H1 (cell line): Measurements from ENCODE around the gene PPP2R3B. TPM values are rescaled to one million over a fixed set of nuclear protein-coding genes. Genes with fewer than 3 reads are reported as not detected.

Source experiments
- EP300 ChIP-seq, 2 experiments: IDR thresholded peaks; 1 replicate in 1 of 2; 2 replicates in 1 of 2; pipeline ENCODE4 v1.6.1; 2011 to 2012; ENCODE audit warnings: low read depth in 2 of 2, low read length in 2 of 2, mild to moderate bottlenecking in 2 of 2, borderline replicate concordance in 1 of 2, inconsistent platforms in 1 of 2, moderate library complexity in 1 of 2
- HDAC6 ChIP-seq: IDR thresholded peaks from one replicate; pipeline ENCODE4 v1.7.1; 2012; ENCODE audit warnings: low read depth, mild to moderate bottlenecking, inconsistent platforms, low read length, moderate library complexity
- JUND ChIP-seq: IDR thresholded peaks from 2 replicates; pipeline ENCODE4 v1.6.1; 2011; ENCODE audit warnings: mild to moderate bottlenecking, improper control_type of control experiment, low read length
- SP4 ChIP-seq: IDR thresholded peaks from 2 replicates; pipeline ENCODE4 v1.6.1; 2012; ENCODE audit warnings: low read length, inconsistent platforms
- polyA plus RNA-seq, 7 experiments: library from polyadenylated mRNA; depleted of rRNA in 3 of 7; stranded (reverse) in 5 of 7; unstranded in 2 of 7; fragments of >200 nt in 5 of 7; fragments of 200-250 nt in 2 of 7; gene quantifications; 1 replicate in 5 of 7; 2 replicates in 1 of 7; 4 replicates in 1 of 7; pipeline versions ENCODE4 v1.2.1 to v1.2.3, GENCODE V29; 2011 to 2013; ENCODE audit warnings: missing spikeins in 2 of 7, mixed read lengths in 2 of 7
- total RNA-seq: library from RNA; stranded (reverse); fragmentation: NEBNext Ultra II Directional; extraction: Animal tissue kit (Norgen Biotek cat#: 25700); gene quantifications from 2 replicates; pipeline ENCODE4 v1.2.1, GENCODE V29; 2021

PPP2R3B gene
- total and polyA plus RNA-seq, 2 of the 8 experiments (the other 6 are each of a cell fraction or from before 2014, with no cell fraction given) = 47.6 to 86.7 TPM

GRCh38 chrX:332916-333610, 53.6 kb downstream of the PPP2R3B start (continued):
- TF ChIP-seq EP300 (IDR thresholded peaks at IDR 0.05; ENCODE audit: borderline replicate concordance in 1 of 2, low read depth in 2 of 2, low read length in 2 of 2) (no peak), SP4 (no peak), JUND (no peak), HDAC6 (no peak)
- TF ChIP-seq, all 59 proteins: peak for 0
